Stimulated activated CD8-positive, alpha-beta memory T cell treated with anti-CD3 and anti-CD28 coated beads, Interleukin-7, amount 100 ng/mL, for 24 hours (primary cell): ENCODE results near the gene CSRNP3.

Source experiments
- DNase-seq: peaks from one replicate; pipeline ENCODE4 v3.0.0-alpha.2; 2020; ENCODE audit warnings: low read depth

CSRNP3 gene

GRCh38 chr2:165471349-165471950 is 2.0 kb downstream of the CSRNP3 start:
- no peak for DNase-seq

GRCh38 chr2:165472922-165473321 is 3.4 kb downstream of the CSRNP3 start:
- DNase-seq: no peak

GRCh38 chr2:165474619-165475276 is 5.2 kb downstream of the CSRNP3 start:
- no peak for DNase-seq

GRCh38 chr2:165475277-165476004 is 5.9 kb downstream of the CSRNP3 start:
- no peak for DNase-seq

GRCh38 chr2:165479856-165480255 is 10.4 kb downstream of the CSRNP3 start:
- no peak for DNase-seq

GRCh38 chr2:165494573-165494972 is 25.1 kb downstream of the CSRNP3 start:
- no peak for DNase-seq

- no peak for DNase-seq
Observed at GRCh38 chr2:165497659-165498317, 28.3 kb downstream of the CSRNP3 start.

- no peak for DNase-seq
Observed at GRCh38 chr2:165499131-165499530, 29.6 kb downstream of the CSRNP3 start.

- no peak for DNase-seq
Observed at GRCh38 chr2:165500001-165500400, 30.5 kb downstream of the CSRNP3 start.

GRCh38 chr2:165500816-165501215 is 31.3 kb downstream of the CSRNP3 start:
- no peak for DNase-seq

- DNase-seq: no peak
Observed at GRCh38 chr2:165505514-165505913, 36.0 kb downstream of the CSRNP3 start.

GRCh38 chr2:165508927-165509326 is 39.4 kb downstream of the CSRNP3 start:
- no peak for DNase-seq

- no peak for DNase-seq
Observed at GRCh38 chr2:165513479-165513878, 44.0 kb downstream of the CSRNP3 start.

- no peak for DNase-seq
Observed at GRCh38 chr2:165518611-165519010, 49.1 kb downstream of the CSRNP3 start.

- no peak for DNase-seq
Observed at GRCh38 chr2:165522719-165523118, 53.2 kb downstream of the CSRNP3 start.

- DNase-seq: no peak
Observed at GRCh38 chr2:165524720-165525119, 55.2 kb downstream of the CSRNP3 start.

GRCh38 chr2:165528691-165529090 is 59.2 kb downstream of the CSRNP3 start:
- DNase-seq: no peak

- no peak for DNase-seq
Observed at GRCh38 chr2:165529130-165529529, 59.6 kb downstream of the CSRNP3 start.

GRCh38 chr2:165533331-165533730 is 63.8 kb downstream of the CSRNP3 start:
- no peak for DNase-seq

GRCh38 chr2:165535471-165535870 is 66.0 kb downstream of the CSRNP3 start:
- DNase-seq: no peak

GRCh38 chr2:165536851-165537499 is 67.5 kb downstream of the CSRNP3 start:
- DNase-seq: no peak

- no peak for DNase-seq
Observed at GRCh38 chr2:165539985-165540384, 70.5 kb downstream of the CSRNP3 start.
